HG03558 (cell line): ENCODE results near the gene SCG3.
"Not testable (repeated sequence)": the region's sequence is repeated elsewhere in the genome, so short reads cannot be mapped to it uniquely, and the experiment has no call there.

Experiments used
- ATAC-seq: cut with Tn5 transposase; IDR thresholded peaks from one replicate; pipeline ENCODE4 v1.9.1; 2021; ENCODE audit warnings: moderate number of reproducible peaks; ENCODE audit not compliant: unreplicated experiment; ENCODE audit errors: extremely low read depth

Gene SCG3

GRCh38 chr15:51681303-51681963 is at the start of gene SCG3:
Gene SCG3, plus strand, starts transcription at chr15:51681503. Its CDS starts 253 bp downstream, at chr15:51681756.
- ATAC-seq = no peak

GRCh38 chr15:51634591-51635198 is 46.6 kb upstream of the SCG3 start:
- ATAC-seq = no peak

GRCh38 chr15:51641490-51642130 is 39.7 kb upstream of the SCG3 start:
- ATAC-seq = no peak

GRCh38 chr15:51642696-51643095 is 38.6 kb upstream of the SCG3 start:
- ATAC-seq = no peak

DNA sequence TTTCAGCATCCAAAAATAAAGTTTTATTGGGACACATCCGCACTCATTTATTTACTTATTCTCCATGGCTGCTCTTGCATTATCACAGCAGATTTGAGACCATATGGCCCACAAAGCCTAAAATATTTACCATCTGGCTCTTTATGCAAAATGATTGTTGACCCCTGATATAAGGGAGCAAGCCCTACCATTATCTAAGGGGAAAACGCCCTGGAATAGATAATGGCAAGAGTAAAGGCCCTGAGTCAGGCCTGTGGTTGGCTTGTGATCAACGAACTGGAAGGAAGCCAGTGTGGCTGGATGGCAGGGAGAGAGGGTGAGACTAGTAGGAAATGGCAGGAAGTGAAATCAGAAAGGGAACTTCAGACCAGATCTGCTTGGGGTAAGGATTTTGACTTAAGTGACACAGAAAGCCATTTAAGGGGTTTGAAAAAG is 34.2 kb upstream of the SCG3 start:
- no peak for ATAC-seq

- ATAC-seq = not testable (repeated sequence)
Measured at GRCh38 chr15:51648101-51648500, 33.2 kb upstream of the SCG3 start.

- not testable (repeated sequence) for ATAC-seq
Measured at GRCh38 chr15:51648643-51649042, 32.7 kb upstream of the SCG3 start.

DNA sequence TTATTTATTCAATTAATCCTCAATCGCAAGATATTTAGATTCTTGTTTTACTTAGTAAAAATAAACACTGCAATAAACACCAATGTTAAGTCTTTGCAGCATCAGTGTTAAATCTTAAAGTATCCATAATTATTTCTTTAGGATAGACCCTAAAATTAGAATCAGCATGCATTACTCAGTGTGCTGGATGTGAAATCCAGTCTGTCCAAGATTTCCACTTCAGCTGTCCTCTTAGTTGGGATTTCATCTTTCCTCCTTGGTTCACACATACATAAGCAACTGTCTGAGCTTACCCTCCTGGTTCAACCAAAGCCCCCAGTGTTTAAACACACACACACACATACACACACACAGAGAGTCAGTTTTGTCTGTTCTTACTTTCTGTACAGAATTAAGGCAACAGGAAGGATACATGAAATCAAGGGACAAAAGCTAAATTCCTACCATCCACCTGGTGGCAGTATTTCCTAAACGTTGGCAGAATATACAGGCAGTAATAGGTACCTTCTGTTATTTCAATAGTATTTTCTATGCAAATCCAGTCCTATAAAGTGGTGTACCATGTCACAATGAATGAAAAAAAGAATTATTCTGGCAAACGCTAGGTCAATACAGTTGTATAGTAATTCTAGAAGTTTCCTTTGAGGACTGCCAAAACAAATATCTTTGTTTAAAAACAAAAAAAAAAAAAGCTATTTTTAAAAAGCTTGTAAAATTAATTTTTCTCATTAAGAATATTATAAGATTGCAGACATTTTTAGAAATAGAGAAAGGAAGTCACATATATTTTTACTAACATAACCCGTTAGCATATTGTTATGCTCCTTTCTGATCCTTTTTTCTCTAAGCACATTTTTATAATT is 31.4 kb upstream of the SCG3 start:
- ATAC-seq = no peak

GRCh38 chr15:51652084-51652668 is 29.1 kb upstream of the SCG3 start:
- ATAC-seq = no peak

DNA sequence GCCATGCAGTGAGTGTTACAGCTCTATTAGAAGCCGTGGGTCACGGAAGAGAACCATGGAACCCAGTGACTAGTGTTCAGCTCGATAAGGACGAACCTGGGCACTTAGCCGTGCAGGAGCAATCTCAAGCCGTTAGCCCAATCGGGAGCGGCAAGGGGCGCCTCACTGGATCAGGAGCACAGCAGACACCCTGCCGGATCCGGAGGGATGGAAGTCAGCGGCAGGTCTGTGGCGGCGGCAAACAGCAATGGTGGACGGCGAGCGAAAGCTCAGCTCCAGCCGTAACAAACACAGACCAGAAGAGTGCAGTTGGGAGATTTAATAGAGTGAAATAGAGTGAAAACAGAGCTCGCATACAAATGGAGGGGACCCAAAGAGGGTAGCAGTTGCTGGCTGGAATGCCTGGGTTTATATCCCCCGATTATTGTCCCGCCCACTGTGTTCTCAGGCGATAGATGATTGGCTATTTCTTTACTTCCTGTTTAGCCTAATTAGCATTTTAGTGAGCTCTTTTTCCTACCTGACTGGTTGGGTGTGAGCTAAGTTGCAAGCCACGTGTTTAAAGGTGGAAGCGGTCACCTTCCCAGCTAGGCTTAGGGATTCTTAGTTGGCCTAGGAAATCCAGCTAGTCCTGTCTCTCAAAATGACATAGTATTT is 25.8 kb upstream of the SCG3 start:
- not testable (repeated sequence) for ATAC-seq

DNA sequence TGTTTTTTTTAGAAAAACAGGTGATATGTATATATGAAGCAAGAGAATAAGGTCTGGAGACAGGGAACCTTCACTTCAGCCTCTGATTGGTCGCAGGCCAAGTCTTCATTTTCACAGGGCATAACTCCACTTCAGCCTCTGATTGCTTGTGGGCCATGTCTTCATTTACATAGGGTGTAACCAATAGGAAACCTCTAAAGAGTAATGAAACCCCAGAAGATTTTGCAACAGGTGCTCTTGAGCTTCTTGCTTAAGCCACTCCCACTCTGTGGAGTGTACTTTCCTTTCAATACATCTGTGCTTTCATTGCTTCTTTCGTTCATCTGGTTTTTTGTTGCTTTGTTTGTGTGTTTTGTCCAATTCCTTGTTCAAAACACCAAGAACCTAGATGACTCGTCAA is 22.6 kb upstream of the SCG3 start:
- no peak for ATAC-seq

DNA sequence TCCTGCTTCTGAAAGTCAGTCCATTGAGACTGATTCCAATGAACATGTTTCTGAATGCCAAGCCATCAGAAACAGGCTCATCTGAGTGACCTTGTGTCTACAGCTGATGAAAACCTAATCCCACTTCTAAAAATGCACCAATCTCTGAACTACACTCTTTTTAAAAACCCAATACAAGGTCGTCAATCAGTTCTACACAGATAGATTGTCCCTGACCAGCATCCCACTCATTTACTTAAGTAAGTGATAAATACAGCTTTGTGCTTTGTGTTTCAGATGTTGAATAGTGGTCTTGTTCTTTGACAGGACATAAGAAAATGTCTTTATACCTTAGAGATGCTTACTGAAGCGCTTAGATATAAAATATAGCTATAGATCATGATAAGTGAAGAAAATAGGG is 20.2 kb upstream of the SCG3 start:
- no peak for ATAC-seq

GRCh38 chr15:51667478-51667877 is 13.8 kb upstream of the SCG3 start:
- ATAC-seq = no peak

GRCh38 chr15:51668446-51668845 is 12.9 kb upstream of the SCG3 start:
- no peak for ATAC-seq

DNA sequence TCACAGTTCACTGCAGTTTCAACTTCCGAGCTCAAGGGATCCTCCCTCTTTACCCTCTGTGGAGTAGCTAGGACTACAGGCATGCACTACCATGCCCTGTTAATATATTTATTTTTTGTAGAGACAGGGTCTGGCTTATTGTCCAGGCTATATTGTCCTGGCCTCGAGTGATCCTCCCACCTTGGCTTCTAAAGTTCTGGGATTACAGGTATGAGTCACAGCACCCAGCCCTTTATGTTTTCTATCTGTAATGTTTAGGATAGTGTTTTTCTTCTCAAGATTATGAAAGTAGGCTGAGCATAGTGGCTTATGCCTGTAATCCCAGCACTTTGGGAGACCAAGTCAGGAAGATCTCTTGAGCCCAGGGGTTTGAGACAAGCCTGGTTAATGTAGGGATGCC is 11.9 kb upstream of the SCG3 start:
- no peak for ATAC-seq

DNA sequence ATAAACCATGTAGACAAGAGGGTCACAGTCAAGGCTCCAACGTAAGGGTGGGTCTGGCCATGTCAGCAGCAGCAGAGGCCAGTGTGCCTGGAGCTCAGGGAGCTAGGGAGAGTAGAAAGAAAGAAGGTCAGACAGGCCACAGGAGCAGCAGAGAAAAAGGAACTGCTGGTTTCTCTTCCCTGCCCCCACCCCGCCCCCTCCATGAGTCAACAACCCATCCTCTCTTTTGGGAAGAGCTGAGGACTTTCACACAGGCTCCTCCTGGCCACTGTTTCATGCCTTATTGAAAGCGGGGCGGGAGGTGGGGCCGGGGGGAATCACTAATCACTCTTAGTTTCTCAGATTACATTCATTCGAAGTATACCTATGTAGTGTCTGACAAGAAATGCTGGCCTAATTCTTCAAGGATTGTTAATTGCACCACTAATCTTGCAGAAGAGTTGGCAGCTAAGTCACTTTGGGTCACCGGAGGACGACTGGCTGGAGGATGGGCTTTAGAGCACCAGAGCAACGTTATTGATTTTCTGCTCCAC is 9.1 kb upstream of the SCG3 start:
- no peak for ATAC-seq

- no peak for ATAC-seq
Measured at GRCh38 chr15:51672913-51673857, 8.1 kb upstream of the SCG3 start.

- no peak for ATAC-seq
Measured at GRCh38 chr15:51675234-51675633, 6.1 kb upstream of the SCG3 start.

DNA sequence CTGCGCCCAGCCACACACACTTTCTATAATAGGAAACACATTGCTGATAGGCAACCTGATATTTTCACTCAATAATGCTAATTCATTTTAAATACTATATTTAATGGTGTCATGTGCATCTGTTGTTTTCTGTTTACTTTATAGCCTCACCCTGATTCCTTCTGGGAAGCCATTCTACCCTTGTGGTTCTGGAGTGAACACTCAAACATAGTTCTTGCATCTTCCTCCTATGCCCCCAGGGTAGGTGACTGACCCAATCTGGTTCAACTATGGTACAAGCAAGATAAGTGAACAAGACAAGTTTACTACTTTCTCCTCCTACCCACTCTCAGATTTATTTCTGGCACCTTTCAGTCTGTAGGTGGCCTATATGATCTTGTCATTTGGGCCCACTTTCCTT is 4.3 kb upstream of the SCG3 start:
- ATAC-seq = no peak
